CD14-positive monocyte (primary cell): ENCODE measurements around the gene RBL1. TPM values are rescaled to one million over a fixed set of nuclear protein-coding genes. Genes with fewer than 3 reads are reported as not detected.

ENCODE experiments used
- DNase-seq, 3 donors: peaks; one replicate each; pipeline ENCODE4 v3.0.0-alpha.2; 2011 to 2022
- H2AFZ ChIP-seq: 2 replicates; pipeline ENCODE4 v1.6.0; 2012; ENCODE audit warnings: mild to moderate bottlenecking, low read depth, low read length, inconsistent platforms; ENCODE audit not compliant: insufficient read depth, poor library complexity, severe bottlenecking
- H3K27ac ChIP-seq, 2 donors: 1 replicate in 1 of 2; 2 replicates in 1 of 2; pipeline ENCODE4 v1.5.1; 2012 to 2013; ENCODE audit warnings: low read length in 2 of 2, control low read depth in 1 of 2, inconsistent platforms in 1 of 2, low read depth in 1 of 2, mild to moderate bottlenecking in 1 of 2
- H3K27me3 ChIP-seq, 2 donors: one replicate each; pipeline versions ENCODE4 v1.6.0 to v1.6.1; 2011 to 2013; ENCODE audit warnings: low read length in 2 of 2; ENCODE audit not compliant: control insufficient read depth in 2 of 2, insufficient read depth in 2 of 2
- H3K36me3 ChIP-seq, 2 donors: replicated peaks in 1 of 2; 1 replicate in 1 of 2; 2 replicates in 1 of 2; pipeline versions ENCODE4 v1.5.1 to v1.6.1; 2012 to 2013; ENCODE audit warnings: low read length in 2 of 2, control low read depth in 1 of 2, inconsistent platforms in 1 of 2, mild to moderate bottlenecking in 1 of 2; ENCODE audit not compliant: insufficient read depth in 2 of 2, control insufficient read depth in 1 of 2
- H3K4me1 ChIP-seq, 2 donors: 1 replicate in 1 of 2; 2 replicates in 1 of 2; pipeline versions ENCODE4 v1.5.1 to v1.6.1; 2012 to 2013; ENCODE audit warnings: low read length in 2 of 2, control low read depth in 1 of 2, inconsistent platforms in 1 of 2, mild to moderate bottlenecking in 1 of 2, moderate library complexity in 1 of 2; ENCODE audit not compliant: insufficient read depth in 2 of 2, control insufficient read depth in 1 of 2
- H3K4me2 ChIP-seq: replicated peaks from 2 replicates; pipeline ENCODE3; 2012; ENCODE audit warnings: low read length, moderate library complexity, mild to moderate bottlenecking; ENCODE audit not compliant: poor library complexity, severe bottlenecking; ENCODE audit errors: extremely low read depth
- H3K4me3 ChIP-seq, 3 experiments: fragments of 200-600 bp in 1 of 3; sonication (generic) in 1 of 3; replicated peaks in 1 of 3; 1 replicate in 2 of 3; 2 replicates in 1 of 3; pipeline ENCODE4 v1.5.1; 2011 to 2013; ENCODE audit warnings: low read length in 3 of 3, mild to moderate bottlenecking in 3 of 3, control low read depth in 2 of 3, low read depth in 2 of 3, inconsistent platforms in 1 of 3, moderate library complexity in 1 of 3
- H3K79me2 ChIP-seq: 2 replicates; pipeline ENCODE4 v1.6.0; 2012; ENCODE audit warnings: mild to moderate bottlenecking, control low read depth, inconsistent platforms, low read length, moderate library complexity; ENCODE audit not compliant: insufficient read depth
- H3K9ac ChIP-seq: 2 replicates; pipeline ENCODE4 v1.6.0; 2017; ENCODE audit warnings: low read length, mild to moderate bottlenecking; ENCODE audit not compliant: insufficient read depth, poor library complexity, severe bottlenecking
- H3K9me3 ChIP-seq, 2 donors: replicated peaks in 1 of 2; 1 replicate in 1 of 2; 2 replicates in 1 of 2; pipeline versions ENCODE4 v1.5.1 to v1.6.1; 2012 to 2013; ENCODE audit warnings: low read length in 2 of 2, control low read depth in 1 of 2; ENCODE audit not compliant: control insufficient read depth in 1 of 2, insufficient read depth in 1 of 2
- H4K20me1 ChIP-seq: 2 replicates; pipeline ENCODE4 v1.6.0; 2012; ENCODE audit warnings: mild to moderate bottlenecking, low read length, control low read depth, moderate library complexity; ENCODE audit not compliant: insufficient read depth
- H3K27ac Mint-ChIP-seq, 7 donors: one replicate each; pipeline ENCODE4 v1.8.0; 2020; ENCODE audit warnings: mild to moderate bottlenecking in 7 of 7, mixed read lengths in 7 of 7, moderate library complexity in 6 of 7, inconsistent platforms in 2 of 7
- H3K27me3 Mint-ChIP-seq, 3 donors: one replicate each; pipeline ENCODE4 v1.8.0; 2021 to 2022; ENCODE audit warnings: low read depth in 3 of 3, mild to moderate bottlenecking in 3 of 3, mixed read lengths in 3 of 3, moderate library complexity in 3 of 3, inconsistent platforms in 1 of 3
- H3K36me3 Mint-ChIP-seq, 2 donors: one replicate each; pipeline ENCODE4 v1.8.0; 2020; ENCODE audit warnings: mixed read lengths in 2 of 2, inconsistent platforms in 1 of 2, mild to moderate bottlenecking in 1 of 2
- H3K4me1 Mint-ChIP-seq: one replicate; pipeline ENCODE4 v1.8.0; 2020; ENCODE audit warnings: mild to moderate bottlenecking, mixed read lengths
- H3K4me3 Mint-ChIP-seq, 2 donors: one replicate each; pipeline ENCODE4 v1.8.0; 2020; ENCODE audit warnings: mild to moderate bottlenecking in 2 of 2, mixed read lengths in 2 of 2, moderate library complexity in 1 of 2
- H3K9me3 Mint-ChIP-seq, 7 donors: one replicate each; pipeline ENCODE4 v1.8.0; 2020 to 2022; ENCODE audit warnings: mixed read lengths in 7 of 7, mild to moderate bottlenecking in 6 of 7, moderate library complexity in 6 of 7, inconsistent platforms in 2 of 7
- CTCF ChIP-seq: fragments of 200-600 bp; IDR thresholded peaks from one replicate; pipeline ENCODE4 v1.8.0; 2022; ENCODE audit warnings: antibody characterized with exemption, mild to moderate bottlenecking
- WGBS: methylation state at CpG from one replicate; pipeline ENCODE4 v1.1.5; 2013; ENCODE audit warnings: missing lambda C conversion rate; ENCODE audit not compliant: insufficient coverage; 5-methylcytosine and 5-hydroxymethylcytosine counted together
- intact Hi-C, 2 donors: fragments of 100-400 bp; cut with micrococcal nuclease; formaldehyde crosslinking; loops; one replicate each; pipeline versions ENCODE4 v1.15.0 to v1.15.1; 2023
- polyA plus RNA-seq, 3 donors: library from polyadenylated mRNA; depleted of rRNA in 1 of 3; unstranded in 2 of 3; stranded (reverse) in 1 of 3; fragments of 300-500 nt in 2 of 3; fragments of >200 nt in 1 of 3; fragmentation: Illumina TruSeq in 2 of 3; gene quantifications; 1 replicate in 2 of 3; 2 replicates in 1 of 3; pipeline ENCODE4 v1.2.3, GENCODE V29; 2012 to 2021

Gene RBL1
- polyA plus RNA-seq, 3 donors: 1.5 to 3.7 (median 2.4) TPM

GRCh38 chr20:37081717-37082289 lies 14.0 kb downstream of the RBL1 start:
- Mint-ChIP-seq H3K4me1 (peaks cover 4% of the 10 kb centered on the region), H3K27ac (peak overlapping the region in 6 of 7 donors; percentile 2 to 92 (median 63)), H3K4me3 (no peak overlapping the region), H3K27me3 (peaks cover 0 to 3% (median 2%) of the 10 kb centered on the region in 3 donors), H3K36me3 (peaks cover 14 to 58% of the 10 kb centered on the region in 2 donors), H3K9me3 (no peaks in the 10 kb centered on the region)
- no peaks in the 10 kb centered on the region for H4K20me1 ChIP-seq
- intact Hi-C loops: no loop called here
- peak overlapping the region in 1 of 2 donors; percentile 58 for H3K27ac ChIP-seq
- H3K4me2 ChIP-seq: no peak overlapping the region
- peak in 2 of 3 donors; percentile 6 to 7 for DNase-seq
- no peaks in the 10 kb centered on the region for H3K9me3 ChIP-seq
- WGBS: 96% methylated on average over 4 of the region's 5 CpGs
- no peaks in the 10 kb centered on the region for H3K27me3 ChIP-seq
- no peak overlapping the region for H3K4me3 ChIP-seq
- no peak overlapping the region for H2AFZ ChIP-seq
- TF ChIP-seq CTCF: peak; percentile 39
- no peaks in the 10 kb centered on the region for H3K4me1 ChIP-seq
- H3K36me3 ChIP-seq: peaks cover 0 to 20% of the 10 kb centered on the region in 2 donors
- H3K9ac ChIP-seq: no peak overlapping the region
- peaks cover 99% of the 10 kb centered on the region for H3K79me2 ChIP-seq

GRCh38 chr20:37077009-37077408 lies 18.8 kb downstream of the RBL1 start:
- H3K79me2 ChIP-seq: peaks cover 98% of the 10 kb centered on the region
- H3K4me1 Mint-ChIP-seq: peaks cover 8% of the 10 kb centered on the region
- intact Hi-C loops: no loop called here

More at GRCh38 chr20:37077009-37077408, 18.8 kb downstream of the RBL1 start:
- Mint-ChIP-seq H3K4me3 (no peak overlapping the region), H3K9me3 (no peaks in the 10 kb centered on the region), H3K36me3 (peaks cover 8 to 50% of the 10 kb centered on the region in 2 donors), H3K27ac (peak overlapping the region in 1 of 7 donors; percentile 45), H3K27me3 (peaks cover 0 to 2% (median under 1%) of the 10 kb centered on the region in 3 donors)
- Histone ChIP-seq H3K4me3 (no peak overlapping the region), H3K27me3 (no peaks in the 10 kb centered on the region), H3K4me2 (no peak overlapping the region), H3K9me3 (no peaks in the 10 kb centered on the region), H3K9ac (no peak overlapping the region), H2AFZ (no peak overlapping the region), H3K27ac (peak overlapping the region in 1 of 2 donors; percentile 26), H3K4me1 (no peaks in the 10 kb centered on the region), H4K20me1 (no peaks in the 10 kb centered on the region), H3K36me3 (peaks cover 0 to 21% of the 10 kb centered on the region in 2 donors)
- no peak for TF ChIP-seq CTCF
- DNase-seq: no peak
- WGBS: 100% methylated on average over 5 of the region's 8 CpGs
